ENCODE data around the gene SAMD13.

DNA sequence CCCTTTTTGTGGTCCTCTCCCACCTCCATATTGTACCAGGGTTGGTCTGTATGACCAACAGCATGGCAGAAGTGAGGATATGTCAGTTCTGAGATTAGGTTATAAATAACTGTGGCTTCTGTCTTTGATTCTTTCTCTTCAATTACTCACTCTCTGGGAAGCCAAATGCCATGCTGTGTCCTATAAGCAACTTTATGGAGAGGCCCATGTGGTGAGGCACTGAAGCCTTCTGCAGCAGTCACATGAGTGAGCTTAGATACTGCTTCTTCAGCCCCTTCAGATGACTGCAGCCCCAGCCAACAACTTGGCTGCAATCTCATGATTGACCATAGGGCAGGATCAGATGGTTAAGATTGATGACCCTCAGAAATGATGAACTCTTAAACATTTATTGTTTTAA is 34.0 kb upstream of the SAMD13 start:
- TF ChIP-seq POLR2AphosphoS5 (IDR thresholded peaks at IDR 0.05): no peak
- no peak for TF ChIP-seq EZH2 (IDR thresholded peaks at IDR 0.05; ENCODE audit: borderline replicate concordance, insufficient read depth, low read length, poor library complexity, severe bottlenecking)
- TF ChIP-seq, protein P1, sequence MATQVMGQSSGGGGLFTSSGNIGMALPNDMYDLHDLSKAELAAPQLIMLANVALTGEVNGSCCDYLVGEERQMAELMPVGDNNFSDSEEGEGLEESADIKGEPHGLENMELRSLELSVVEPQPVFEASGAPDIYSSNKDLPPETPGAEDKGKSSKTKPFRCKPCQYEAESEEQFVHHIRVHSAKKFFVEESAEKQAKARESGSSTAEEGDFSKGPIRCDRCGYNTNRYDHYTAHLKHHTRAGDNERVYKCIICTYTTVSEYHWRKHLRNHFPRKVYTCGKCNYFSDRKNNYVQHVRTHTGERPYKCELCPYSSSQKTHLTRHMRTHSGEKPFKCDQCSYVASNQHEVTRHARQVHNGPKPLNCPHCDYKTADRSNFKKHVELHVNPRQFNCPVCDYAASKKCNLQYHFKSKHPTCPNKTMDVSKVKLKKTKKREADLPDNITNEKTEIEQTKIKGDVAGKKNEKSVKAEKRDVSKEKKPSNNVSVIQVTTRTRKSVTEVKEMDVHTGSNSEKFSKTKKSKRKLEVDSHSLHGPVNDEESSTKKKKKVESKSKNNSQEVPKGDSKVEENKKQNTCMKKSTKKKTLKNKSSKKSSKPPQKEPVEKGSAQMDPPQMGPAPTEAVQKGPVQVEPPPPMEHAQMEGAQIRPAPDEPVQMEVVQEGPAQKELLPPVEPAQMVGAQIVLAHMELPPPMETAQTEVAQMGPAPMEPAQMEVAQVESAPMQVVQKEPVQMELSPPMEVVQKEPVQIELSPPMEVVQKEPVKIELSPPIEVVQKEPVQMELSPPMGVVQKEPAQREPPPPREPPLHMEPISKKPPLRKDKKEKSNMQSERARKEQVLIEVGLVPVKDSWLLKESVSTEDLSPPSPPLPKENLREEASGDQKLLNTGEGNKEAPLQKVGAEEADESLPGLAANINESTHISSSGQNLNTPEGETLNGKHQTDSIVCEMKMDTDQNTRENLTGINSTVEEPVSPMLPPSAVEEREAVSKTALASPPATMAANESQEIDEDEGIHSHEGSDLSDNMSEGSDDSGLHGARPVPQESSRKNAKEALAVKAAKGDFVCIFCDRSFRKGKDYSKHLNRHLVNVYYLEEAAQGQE (IDR thresholded peaks at IDR 0.05; ENCODE audit: borderline replicate concordance): no peak
- TF ChIP-seq, protein P2, sequence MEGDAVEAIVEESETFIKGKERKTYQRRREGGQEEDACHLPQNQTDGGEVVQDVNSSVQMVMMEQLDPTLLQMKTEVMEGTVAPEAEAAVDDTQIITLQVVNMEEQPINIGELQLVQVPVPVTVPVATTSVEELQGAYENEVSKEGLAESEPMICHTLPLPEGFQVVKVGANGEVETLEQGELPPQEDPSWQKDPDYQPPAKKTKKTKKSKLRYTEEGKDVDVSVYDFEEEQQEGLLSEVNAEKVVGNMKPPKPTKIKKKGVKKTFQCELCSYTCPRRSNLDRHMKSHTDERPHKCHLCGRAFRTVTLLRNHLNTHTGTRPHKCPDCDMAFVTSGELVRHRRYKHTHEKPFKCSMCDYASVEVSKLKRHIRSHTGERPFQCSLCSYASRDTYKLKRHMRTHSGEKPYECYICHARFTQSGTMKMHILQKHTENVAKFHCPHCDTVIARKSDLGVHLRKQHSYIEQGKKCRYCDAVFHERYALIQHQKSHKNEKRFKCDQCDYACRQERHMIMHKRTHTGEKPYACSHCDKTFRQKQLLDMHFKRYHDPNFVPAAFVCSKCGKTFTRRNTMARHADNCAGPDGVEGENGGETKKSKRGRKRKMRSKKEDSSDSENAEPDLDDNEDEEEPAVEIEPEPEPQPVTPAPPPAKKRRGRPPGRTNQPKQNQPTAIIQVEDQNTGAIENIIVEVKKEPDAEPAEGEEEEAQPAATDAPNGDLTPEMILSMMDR (IDR thresholded peaks at IDR 0.05; ENCODE audit: poor library complexity, severe bottlenecking): no peak
- TF ChIP-seq EP300 (conservative IDR thresholded peaks at IDR 0.05; ENCODE audit: poor library complexity, severe bottlenecking): no peak
- TF ChIP-seq SMC3 (conservative IDR thresholded peaks at IDR 0.05; ENCODE audit: poor library complexity): no peak
- no peak for TF ChIP-seq RAD21 (conservative IDR thresholded peaks at IDR 0.05)
- no peak for TF ChIP-seq TAF1 (IDR thresholded peaks at IDR 0.05; ENCODE audit: low read depth)
